ENCODE measurements around the gene IGF2BP2.

Gene IGF2BP2

DNA sequence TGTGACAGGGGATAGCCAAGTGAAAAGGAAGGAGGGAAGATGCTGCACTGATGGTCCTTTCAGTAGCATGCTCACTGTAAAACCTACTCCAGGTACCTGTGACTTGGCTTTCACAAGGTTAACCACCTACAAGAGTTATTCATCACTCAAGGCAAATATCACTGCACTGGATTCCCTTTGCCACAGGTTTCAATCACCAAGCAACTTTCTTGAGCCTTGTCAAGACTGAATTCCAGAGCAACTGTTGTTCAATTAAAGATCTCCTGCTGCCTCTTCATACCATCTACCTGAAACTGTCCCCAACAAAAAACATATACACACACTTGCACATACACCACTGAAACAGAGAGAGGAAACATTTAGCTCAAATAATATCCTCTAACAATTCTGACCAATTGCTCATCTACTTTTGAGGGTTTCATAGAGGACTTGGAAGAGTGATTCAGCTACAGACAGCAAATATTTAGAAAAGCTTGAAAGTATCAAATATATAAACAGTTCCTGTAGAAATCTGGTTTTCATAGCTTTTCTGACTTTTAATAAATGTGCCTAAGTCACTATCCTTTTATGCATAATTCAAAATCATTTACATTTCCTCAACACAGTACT lies 6.5 kb downstream of the IGF2BP2 start:
- Histone ChIP-seq H4K8ac (ENCODE audit: low read depth, low read length) (no peak overlapping the region), H3K4me1 (ENCODE audit: control insufficient read depth in 1 of 2, insufficient read depth in 2 of 2, low read length in 2 of 2) (peaks cover 9 to 14% of the 10 kb centered on the region in 2 experiments), H3K9me3 (ENCODE audit: insufficient read depth, low read depth, low read length) (no peaks in the 10 kb centered on the region), H4K91ac (ENCODE audit: low read depth, low read length) (no peak overlapping the region), H3K23ac (ENCODE audit: low read length) (no peak overlapping the region), H3K4me2 (ENCODE audit: low read length) (no peak overlapping the region), H2BK12ac (ENCODE audit: low read length) (no peak overlapping the region), H3K4me3 (ENCODE audit: low read depth, low read length) (no peak overlapping the region), H3K18ac (ENCODE audit: low read length) (no peak overlapping the region), H2AFZ (ENCODE audit: insufficient read depth, low read length, poor library complexity) (no peak overlapping the region), H3K9ac (ENCODE audit: low read length) (no peak overlapping the region), H3K4ac (ENCODE audit: low read depth, low read length) (peak overlapping the region; percentile 46), H3K27ac (ENCODE audit: low read depth, low read length) (no peak overlapping the region), H3K79me2 (ENCODE audit: control insufficient read depth, insufficient read depth, low read length, poor library complexity) (peaks cover 16% of the 10 kb centered on the region), H2BK5ac (ENCODE audit: low read depth, low read length, poor library complexity) (no peak overlapping the region), H4K12ac (ENCODE audit: low read depth, low read length) (no peak overlapping the region), H2BK120ac (ENCODE audit: insufficient read depth, low read length, poor library complexity) (no peak overlapping the region), H3K36me3 (ENCODE audit: control insufficient read depth in 1 of 2, insufficient read depth in 2 of 2, low read length in 2 of 2) (no peaks in the 10 kb centered on the region), H3K79me1 (ENCODE audit: low read length) (peaks cover 5% of the 10 kb centered on the region), H3K14ac (ENCODE audit: low read length) (no peak overlapping the region), H3K27me3 (ENCODE audit: insufficient read depth, low read length) (no peaks in the 10 kb centered on the region), H2AK5ac (ENCODE audit: low read length) (no peak overlapping the region)
- DNase-seq, result no peak

DNA sequence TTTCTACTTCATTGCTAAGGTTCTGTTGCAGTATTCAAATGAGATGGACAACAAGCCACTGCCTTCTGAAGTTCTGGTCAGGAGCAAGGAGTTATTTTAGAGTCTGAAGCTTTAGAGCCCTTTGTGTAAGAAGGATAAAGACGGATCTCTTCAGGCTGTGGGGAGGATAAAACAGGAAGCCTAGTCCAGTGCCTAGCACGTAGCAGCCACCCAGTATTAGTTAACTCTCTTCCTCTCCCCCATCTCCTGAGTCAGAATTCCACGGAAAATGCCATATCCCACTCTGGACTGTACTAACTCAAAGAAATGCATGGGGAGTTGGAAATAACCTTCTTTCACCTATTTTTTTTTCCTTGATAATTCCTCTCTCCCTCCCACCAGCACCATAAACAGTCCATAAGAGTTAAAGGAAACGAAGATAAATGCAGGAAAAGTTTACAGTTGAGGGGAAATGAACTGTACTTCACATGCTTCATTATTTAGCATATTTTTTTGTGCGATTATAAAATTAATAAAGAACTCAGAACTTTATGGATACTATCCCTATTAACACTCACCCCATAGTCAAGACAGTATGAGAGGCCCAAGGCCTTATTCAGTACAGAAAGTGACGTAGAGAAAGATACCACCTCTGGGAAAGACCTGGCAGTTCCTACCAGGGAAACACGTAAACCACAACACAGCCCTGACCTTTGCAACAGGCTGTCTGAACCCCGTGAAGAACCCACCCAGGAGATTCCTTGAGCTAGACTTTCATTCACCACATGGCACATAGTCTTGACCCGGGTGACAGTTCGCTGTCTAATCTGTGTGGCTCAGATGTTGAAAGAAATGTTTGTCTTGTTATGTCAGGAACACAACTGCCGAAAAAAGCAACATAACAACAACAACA lies 9.2 kb downstream of the IGF2BP2 start:
- Histone ChIP-seq H3K79me2 (ENCODE audit: control insufficient read depth, insufficient read depth, low read length, poor library complexity) (peaks cover 16% of the 10 kb centered on the region), H3K18ac (ENCODE audit: low read length) (no peak overlapping the region), H3K23ac (ENCODE audit: low read length) (no peak overlapping the region), H3K36me3 (ENCODE audit: control insufficient read depth in 1 of 2, insufficient read depth in 2 of 2, low read length in 2 of 2) (peaks cover 0 to 2% of the 10 kb centered on the region in 2 experiments), H2AK5ac (ENCODE audit: low read length) (no peak overlapping the region), H3K9ac (ENCODE audit: low read length) (no peak overlapping the region), H3K4ac (ENCODE audit: low read depth, low read length) (peak overlapping the region; percentile 99), H2BK12ac (ENCODE audit: low read length) (no peak overlapping the region), H3K4me2 (ENCODE audit: low read length) (no peak overlapping the region), H2BK5ac (ENCODE audit: low read depth, low read length, poor library complexity) (peak overlapping the region; percentile 56), H2BK120ac (ENCODE audit: insufficient read depth, low read length, poor library complexity) (no peak overlapping the region), H4K8ac (ENCODE audit: low read depth, low read length) (no peak overlapping the region), H4K12ac (ENCODE audit: low read depth, low read length) (no peak overlapping the region), H3K9me3 (ENCODE audit: insufficient read depth, low read depth, low read length) (peaks cover 1% of the 10 kb centered on the region), H4K91ac (ENCODE audit: low read depth, low read length) (no peak overlapping the region), H3K27me3 (ENCODE audit: insufficient read depth, low read length) (no peaks in the 10 kb centered on the region), H3K4me1 (ENCODE audit: control insufficient read depth in 1 of 2, insufficient read depth in 2 of 2, low read length in 2 of 2) (peaks cover 11 to 18% of the 10 kb centered on the region in 2 experiments), H3K27ac (ENCODE audit: low read depth, low read length) (no peak overlapping the region), H3K79me1 (ENCODE audit: low read length) (peaks cover 2% of the 10 kb centered on the region), H3K4me3 (ENCODE audit: low read depth, low read length) (no peak overlapping the region), H3K14ac (ENCODE audit: low read length) (no peak overlapping the region), H2AFZ (ENCODE audit: insufficient read depth, low read length, poor library complexity) (no peak overlapping the region)
- WGBS (ENCODE audit: extremely low coverage, insufficient coverage, insufficient read length), result no CpG with 5 or more reads among the region's 11 CpGs
- no peak for DNase-seq

DNA sequence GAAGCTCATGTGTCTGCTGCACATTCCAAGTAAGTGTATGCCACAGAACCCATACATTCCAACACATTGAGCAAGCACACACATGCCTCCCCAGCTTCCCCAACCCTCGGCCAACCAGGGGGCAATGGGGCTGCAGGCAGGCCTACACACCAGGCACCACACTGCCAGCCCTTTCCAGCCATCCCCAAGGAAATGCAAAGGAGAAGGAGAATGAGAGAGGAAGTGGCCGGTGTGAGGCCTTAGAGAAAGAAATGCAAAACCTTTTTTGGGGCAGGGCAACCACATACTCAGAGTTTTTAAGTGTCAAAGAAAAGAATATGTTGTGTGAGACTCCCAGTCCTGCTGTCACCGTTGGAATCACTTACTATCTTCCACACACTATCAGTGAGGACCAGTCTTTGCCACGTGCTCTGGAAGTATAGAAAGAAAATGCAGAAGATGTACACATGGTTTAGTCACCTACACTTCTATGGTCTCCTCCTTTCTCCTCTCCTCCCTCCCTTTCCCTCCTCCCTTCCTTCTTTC lies 11.1 kb downstream of the IGF2BP2 start:
- no peak overlapping the region for H3K23ac ChIP-seq (ENCODE audit: low read length)
- peaks cover 0 to 2% of the 10 kb centered on the region in 2 experiments for H3K36me3 ChIP-seq (ENCODE audit: control insufficient read depth in 1 of 2, insufficient read depth in 2 of 2, low read length in 2 of 2)
- peak overlapping the region; percentile 67 for H3K27ac ChIP-seq (ENCODE audit: low read depth, low read length)
- H2AFZ ChIP-seq (ENCODE audit: insufficient read depth, low read length, poor library complexity), result no peak overlapping the region
- DNase-seq, result peak in 1 of 2 donors; percentile 38
- H3K79me2 ChIP-seq (ENCODE audit: control insufficient read depth, insufficient read depth, low read length, poor library complexity), result peaks cover 20% of the 10 kb centered on the region
- H3K4ac ChIP-seq (ENCODE audit: low read depth, low read length), result peak overlapping the region; percentile 64
- no peak overlapping the region for H4K12ac ChIP-seq (ENCODE audit: low read depth, low read length)
- no peak overlapping the region for H2AK5ac ChIP-seq (ENCODE audit: low read length)
- H3K79me1 ChIP-seq (ENCODE audit: low read length), result peaks cover 2% of the 10 kb centered on the region
- no peak overlapping the region for H4K91ac ChIP-seq (ENCODE audit: low read depth, low read length)
- H3K4me2 ChIP-seq (ENCODE audit: low read length), result no peak overlapping the region
- H3K9me3 ChIP-seq (ENCODE audit: insufficient read depth, low read depth, low read length), result peaks cover 1% of the 10 kb centered on the region
- no peaks in the 10 kb centered on the region for H3K27me3 ChIP-seq (ENCODE audit: insufficient read depth, low read length)
- no peak overlapping the region for H3K14ac ChIP-seq (ENCODE audit: low read length)
- WGBS (ENCODE audit: extremely low coverage, insufficient coverage, insufficient read length), result no CpG with 5 or more reads among the region's 4 CpGs
- no peak overlapping the region for H2BK5ac ChIP-seq (ENCODE audit: low read depth, low read length, poor library complexity)
- H2BK120ac ChIP-seq (ENCODE audit: insufficient read depth, low read length, poor library complexity), result no peak overlapping the region
- H3K9ac ChIP-seq (ENCODE audit: low read length), result no peak overlapping the region
- H3K18ac ChIP-seq (ENCODE audit: low read length), result no peak overlapping the region
- H3K4me3 ChIP-seq (ENCODE audit: low read depth, low read length), result no peak overlapping the region
- no peak overlapping the region for H2BK12ac ChIP-seq (ENCODE audit: low read length)
- H4K8ac ChIP-seq (ENCODE audit: low read depth, low read length), result no peak overlapping the region
- peaks cover 11 to 18% of the 10 kb centered on the region in 2 experiments for H3K4me1 ChIP-seq (ENCODE audit: control insufficient read depth in 1 of 2, insufficient read depth in 2 of 2, low read length in 2 of 2)

DNA sequence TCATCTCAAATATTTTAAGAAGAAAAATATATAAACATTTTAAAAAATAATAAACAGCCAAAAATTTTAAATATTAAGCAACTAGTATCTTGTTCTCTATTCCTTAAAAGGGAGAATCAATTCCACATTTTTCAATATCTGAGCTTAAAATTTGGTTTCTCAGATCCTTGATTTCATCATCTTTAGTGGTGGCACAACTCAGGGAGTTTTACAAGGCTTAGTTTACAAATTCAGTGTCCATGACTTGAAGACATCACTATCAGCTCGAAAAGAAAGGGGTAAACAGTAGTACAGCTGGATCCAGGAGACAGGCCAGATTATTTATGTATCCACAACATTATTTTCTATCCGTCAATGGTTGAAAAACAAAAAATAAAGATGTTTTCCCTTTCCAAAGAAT lies 11.6 kb downstream of the IGF2BP2 start:
- H3K4ac ChIP-seq (ENCODE audit: low read depth, low read length), result peak overlapping the region; percentile 64
- no peak overlapping the region for H3K4me2 ChIP-seq (ENCODE audit: low read length)
- peaks cover 20% of the 10 kb centered on the region for H3K79me2 ChIP-seq (ENCODE audit: control insufficient read depth, insufficient read depth, low read length, poor library complexity)
- no peak overlapping the region for H2BK12ac ChIP-seq (ENCODE audit: low read length)
- no peak overlapping the region for H3K14ac ChIP-seq (ENCODE audit: low read length)
- no CpG with 5 or more reads among the region's 2 CpGs for WGBS (ENCODE audit: extremely low coverage, insufficient coverage, insufficient read length)
- H3K27ac ChIP-seq (ENCODE audit: low read depth, low read length), result no peak overlapping the region
- no peak overlapping the region for H2AFZ ChIP-seq (ENCODE audit: insufficient read depth, low read length, poor library complexity)
- no peak overlapping the region for H3K23ac ChIP-seq (ENCODE audit: low read length)
- H2AK5ac ChIP-seq (ENCODE audit: low read length), result no peak overlapping the region
- H4K12ac ChIP-seq (ENCODE audit: low read depth, low read length), result no peak overlapping the region
- no peak overlapping the region for H2BK5ac ChIP-seq (ENCODE audit: low read depth, low read length, poor library complexity)
- H3K36me3 ChIP-seq (ENCODE audit: control insufficient read depth in 1 of 2, insufficient read depth in 2 of 2, low read length in 2 of 2), result peaks cover 0 to 2% of the 10 kb centered on the region in 2 experiments
- H2BK120ac ChIP-seq (ENCODE audit: insufficient read depth, low read length, poor library complexity), result no peak overlapping the region
- no peak overlapping the region for H3K9ac ChIP-seq (ENCODE audit: low read length)
- H4K91ac ChIP-seq (ENCODE audit: low read depth, low read length), result no peak overlapping the region
- H3K18ac ChIP-seq (ENCODE audit: low read length), result no peak overlapping the region
- peaks cover 11 to 18% of the 10 kb centered on the region in 2 experiments for H3K4me1 ChIP-seq (ENCODE audit: control insufficient read depth in 1 of 2, insufficient read depth in 2 of 2, low read length in 2 of 2)
- no peak overlapping the region for H4K8ac ChIP-seq (ENCODE audit: low read depth, low read length)
- no peak for DNase-seq
- H3K9me3 ChIP-seq (ENCODE audit: insufficient read depth, low read depth, low read length), result peaks cover 1% of the 10 kb centered on the region
- no peak overlapping the region for H3K4me3 ChIP-seq (ENCODE audit: low read depth, low read length)
- H3K27me3 ChIP-seq (ENCODE audit: insufficient read depth, low read length), result no peaks in the 10 kb centered on the region
- H3K79me1 ChIP-seq (ENCODE audit: low read length), result peaks cover 2% of the 10 kb centered on the region
